Muscle layer of colon (tissue), 2 donors: ENCODE results near the gene PROSER2.

Experiments
- H3K27ac ChIP-seq: one replicate; pipeline ENCODE4 v1.7.0; 2013; ENCODE audit warnings: low read depth, mild to moderate bottlenecking, low read length, moderate library complexity
- H3K27me3 ChIP-seq, 2 donors: one replicate each; pipeline ENCODE4 v1.7.0; 2013; ENCODE audit warnings: low read length in 2 of 2, mild to moderate bottlenecking in 2 of 2; ENCODE audit not compliant: insufficient read depth in 2 of 2, control insufficient read depth in 1 of 2
- H3K36me3 ChIP-seq: one replicate; pipeline ENCODE4 v1.7.0; 2013; ENCODE audit warnings: mild to moderate bottlenecking, low read length; ENCODE audit not compliant: insufficient read depth
- H3K4me1 ChIP-seq: one replicate; pipeline ENCODE4 v1.7.0; 2013; ENCODE audit warnings: mild to moderate bottlenecking, low read length; ENCODE audit not compliant: insufficient read depth
- H3K4me3 ChIP-seq, 2 donors: one replicate each; pipeline ENCODE4 v1.7.0; 2013; ENCODE audit warnings: low read length in 2 of 2, low read depth in 1 of 2, mild to moderate bottlenecking in 1 of 2, moderate library complexity in 1 of 2
- H3K9ac ChIP-seq: one replicate; pipeline ENCODE4 v1.7.0; 2013; ENCODE audit warnings: low read length
- H3K9me3 ChIP-seq: one replicate; pipeline ENCODE4 v1.7.0; 2013; ENCODE audit warnings: mild to moderate bottlenecking, low read length
- donor health status: abdominal sarcoma.
- donor health status: Adenocarcinoma of cecum.

Gene PROSER2

GRCh38 chr10:11858093-11858492, 34.9 kb downstream of the PROSER2 start:
- Histone ChIP-seq H3K9ac (no peak overlapping the region), H3K4me1 (no peaks in the 10 kb centered on the region), H3K27me3 (no peaks in the 10 kb centered on the region), H3K27ac (no peak overlapping the region), H3K36me3 (no peaks in the 10 kb centered on the region), H3K9me3 (no peaks in the 10 kb centered on the region), H3K4me3 (no peak overlapping the region)

DNA sequence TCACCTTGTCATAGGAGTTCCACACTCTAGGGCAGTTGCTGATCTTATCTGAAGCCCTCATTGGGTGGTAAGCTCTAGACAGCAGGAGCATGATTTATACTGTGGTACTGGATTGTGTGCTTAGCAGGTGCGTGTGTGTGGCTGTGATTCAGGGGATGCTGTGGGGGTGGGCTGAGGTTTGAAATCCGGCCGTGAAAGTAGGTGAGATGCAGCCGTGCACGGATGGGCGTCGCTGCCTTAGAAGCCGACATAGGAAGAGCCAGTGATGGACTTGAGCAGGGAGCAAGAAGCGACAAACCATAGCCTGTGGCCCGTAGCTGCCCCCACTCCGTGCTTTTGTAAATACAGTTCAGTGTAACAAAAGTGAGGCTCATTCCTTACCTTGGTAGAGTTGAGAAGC, 38.2 kb downstream of the PROSER2 start:
- Histone ChIP-seq H3K36me3 (no peaks in the 10 kb centered on the region), H3K9me3 (no peaks in the 10 kb centered on the region), H3K9ac (no peak overlapping the region), H3K4me3 (no peak overlapping the region), H3K27me3 (no peaks in the 10 kb centered on the region), H3K27ac (no peak overlapping the region), H3K4me1 (no peaks in the 10 kb centered on the region)

DNA sequence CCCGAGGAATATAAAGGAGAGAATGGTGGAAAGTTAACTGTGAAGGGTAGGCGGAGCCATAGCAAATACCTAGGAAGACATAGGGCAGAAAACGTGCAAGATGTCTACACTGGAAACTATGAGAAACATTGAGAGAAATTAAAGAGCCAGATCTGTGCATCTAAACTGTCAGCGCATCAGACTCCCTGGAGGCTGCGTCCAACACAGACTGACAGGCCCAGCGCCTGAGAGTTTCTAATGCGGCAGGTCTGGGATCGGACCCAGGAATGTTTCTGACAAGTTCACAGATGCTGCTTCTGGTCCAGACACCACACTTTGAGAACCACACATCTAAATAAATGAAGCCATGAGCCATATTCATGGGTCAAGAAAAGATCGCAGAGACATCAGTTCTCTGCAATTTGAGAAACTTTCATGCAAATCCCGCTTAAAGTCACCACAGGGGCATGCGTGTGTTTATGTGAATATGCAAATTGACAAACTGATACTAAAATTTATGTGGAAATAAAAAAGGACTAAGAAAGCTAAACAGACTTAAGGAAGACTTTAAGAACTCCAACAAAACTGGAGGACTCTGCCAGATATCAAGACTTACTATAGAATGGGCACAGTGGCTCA, 38.8 kb downstream of the PROSER2 start:
- Histone ChIP-seq H3K27me3 (no peaks in the 10 kb centered on the region), H3K9ac (no peak overlapping the region), H3K4me1 (no peaks in the 10 kb centered on the region), H3K36me3 (no peaks in the 10 kb centered on the region), H3K9me3 (no peaks in the 10 kb centered on the region), H3K27ac (no peak overlapping the region), H3K4me3 (no peak overlapping the region)

GRCh38 chr10:11863353-11864109, 40.4 kb downstream of the PROSER2 start:
- Histone ChIP-seq H3K27ac (no peak overlapping the region), H3K4me1 (no peaks in the 10 kb centered on the region), H3K9me3 (no peaks in the 10 kb centered on the region), H3K36me3 (no peaks in the 10 kb centered on the region), H3K27me3 (no peaks in the 10 kb centered on the region), H3K4me3 (no peak overlapping the region), H3K9ac (no peak overlapping the region)

- no peak overlapping the region for H3K27ac ChIP-seq
- no peaks in the 10 kb centered on the region for H3K9me3 ChIP-seq
- no peak overlapping the region for H3K9ac ChIP-seq
- no peaks in the 10 kb centered on the region for H3K27me3 ChIP-seq
- no peak overlapping the region for H3K4me3 ChIP-seq
- no peaks in the 10 kb centered on the region for H3K4me1 ChIP-seq
- no peaks in the 10 kb centered on the region for H3K36me3 ChIP-seq
These were observed 41.6 kb downstream of the PROSER2 start for GRCh38 chr10:11864727-11865126.

- no peaks in the 10 kb centered on the region for H3K36me3 ChIP-seq
- no peak overlapping the region for H3K9ac ChIP-seq
- H3K9me3 ChIP-seq, result no peaks in the 10 kb centered on the region
- H3K4me1 ChIP-seq, result no peaks in the 10 kb centered on the region
- H3K27me3 ChIP-seq, result no peaks in the 10 kb centered on the region
- H3K4me3 ChIP-seq, result no peak overlapping the region
- no peak overlapping the region for H3K27ac ChIP-seq
These were observed 42.4 kb downstream of the PROSER2 start for GRCh38 chr10:11865561-11865960.

- H3K36me3 ChIP-seq, result no peaks in the 10 kb centered on the region
- H3K9ac ChIP-seq, result no peak overlapping the region
- H3K4me1 ChIP-seq, result no peaks in the 10 kb centered on the region
- no peak overlapping the region for H3K27ac ChIP-seq
- no peak overlapping the region for H3K4me3 ChIP-seq
- no peaks in the 10 kb centered on the region for H3K27me3 ChIP-seq
- no peaks in the 10 kb centered on the region for H3K9me3 ChIP-seq
These were observed 43.2 kb downstream of the PROSER2 start for GRCh38 chr10:11866199-11866925.

DNA sequence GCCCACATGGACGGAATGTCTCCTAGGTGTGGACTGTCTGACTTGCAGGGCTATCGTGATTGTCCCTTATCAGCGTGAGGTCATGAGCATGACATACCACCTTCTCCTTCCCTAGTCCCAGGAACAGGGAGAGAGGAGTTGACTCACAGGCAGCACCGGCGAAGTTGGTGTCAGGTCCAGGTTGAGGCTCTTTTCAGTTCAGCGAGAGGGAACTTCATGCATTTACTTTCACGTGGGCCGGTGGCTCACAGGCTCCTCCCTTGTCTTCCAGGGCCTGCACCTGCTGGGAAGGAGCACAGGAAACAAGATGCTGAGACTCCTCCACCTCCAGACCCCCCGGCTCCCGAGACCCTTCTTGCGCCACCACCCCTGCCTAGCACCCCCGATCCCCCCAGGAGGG, 46.1 kb downstream of the PROSER2 start:
- H3K27me3 ChIP-seq, result no peaks in the 10 kb centered on the region
- no peaks in the 10 kb centered on the region for H3K36me3 ChIP-seq
- H3K4me1 ChIP-seq, result no peaks in the 10 kb centered on the region
- no peak overlapping the region for H3K9ac ChIP-seq
- no peak overlapping the region for H3K27ac ChIP-seq
- H3K9me3 ChIP-seq, result no peaks in the 10 kb centered on the region
- no peak overlapping the region for H3K4me3 ChIP-seq

DNA sequence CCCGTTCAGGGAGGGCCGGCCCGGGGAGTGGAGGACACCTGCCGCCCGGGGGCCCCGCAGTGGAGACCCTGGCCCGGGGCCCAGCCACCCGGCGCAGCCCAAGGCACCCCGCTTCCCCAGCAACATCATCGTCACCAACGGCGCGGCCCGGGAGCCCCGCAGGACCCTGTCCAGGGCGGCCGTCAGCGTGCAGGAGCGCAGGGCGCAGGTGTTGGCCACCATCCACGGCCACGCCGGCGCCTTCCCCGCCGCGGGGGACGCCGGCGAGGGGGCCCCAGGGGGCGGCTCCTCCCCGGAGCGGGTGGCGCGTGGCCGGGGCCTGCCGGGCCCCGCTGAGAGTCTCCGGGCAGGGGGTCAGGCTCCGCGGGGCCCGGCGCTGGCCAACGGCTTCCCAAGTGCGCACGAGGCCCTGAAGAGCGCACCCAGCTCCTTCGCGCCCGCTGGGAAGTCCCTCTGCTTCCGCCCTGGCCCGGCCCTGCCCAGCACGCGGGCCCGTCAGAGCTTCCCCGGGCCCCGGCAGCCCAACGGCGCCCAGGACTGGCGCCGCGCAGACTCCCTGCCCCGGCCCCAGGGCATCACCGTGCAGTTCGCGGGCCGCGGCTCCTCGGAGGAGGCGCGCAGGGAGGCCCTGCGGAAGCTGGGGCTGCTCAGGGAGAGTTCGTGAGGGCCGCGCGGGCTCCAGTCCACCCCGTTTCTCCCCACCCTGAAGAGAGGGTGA, 46.7 kb downstream of the PROSER2 start:
- Histone ChIP-seq H3K9me3 (no peaks in the 10 kb centered on the region), H3K27ac (no peak overlapping the region), H3K27me3 (no peaks in the 10 kb centered on the region), H3K9ac (no peak overlapping the region), H3K4me1 (no peaks in the 10 kb centered on the region), H3K4me3 (no peak overlapping the region), H3K36me3 (no peaks in the 10 kb centered on the region)

DNA sequence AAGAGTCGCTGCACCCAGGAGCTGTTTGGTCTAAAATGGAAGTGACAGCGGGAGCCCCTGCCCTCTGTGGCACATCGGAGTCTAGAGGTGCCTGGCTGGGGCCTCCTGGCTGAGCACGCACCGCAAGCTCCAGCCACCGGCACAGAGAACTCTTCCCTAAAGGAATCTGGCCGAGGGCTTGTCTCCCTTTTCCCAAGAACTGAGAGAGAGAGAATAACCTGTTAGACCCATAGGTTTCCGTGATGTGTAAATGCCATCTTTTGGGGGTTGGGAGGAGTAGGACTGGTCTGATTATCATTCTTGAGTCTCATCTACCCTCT, 47.3 kb downstream of the PROSER2 start:
- Histone ChIP-seq H3K4me3 (no peak overlapping the region), H3K36me3 (no peaks in the 10 kb centered on the region), H3K9ac (no peak overlapping the region), H3K27ac (no peak overlapping the region), H3K4me1 (peaks cover 4% of the 10 kb centered on the region), H3K27me3 (no peaks in the 10 kb centered on the region), H3K9me3 (no peaks in the 10 kb centered on the region)

GRCh38 chr10:11870900-11871400, 47.8 kb downstream of the PROSER2 start:
- no peak overlapping the region for H3K9ac ChIP-seq
- no peaks in the 10 kb centered on the region for H3K27me3 ChIP-seq
- no peak overlapping the region for H3K27ac ChIP-seq
- H3K4me3 ChIP-seq, result no peak overlapping the region
- H3K36me3 ChIP-seq, result no peaks in the 10 kb centered on the region
- peaks cover 10% of the 10 kb centered on the region for H3K4me1 ChIP-seq
- no peaks in the 10 kb centered on the region for H3K9me3 ChIP-seq
